A549 treated with ZK216348 at 1 μM for 4 hours (cell line): ENCODE measurements around the gene ANKRD13A. TPM values are rescaled to one million over a fixed set of nuclear protein-coding genes. Genes with fewer than 3 reads are reported as not detected.

ENCODE experiments used
- total RNA-seq: library from RNA; stranded (reverse); fragments of 200-300 nt; extraction: Qiagen RNA extraction; gene quantifications from 5 replicates; pipeline ENCODE4 v1.2.3, GENCODE V29; 2022; ENCODE audit warnings: low read depth

Gene ANKRD13A
- total RNA-seq, result 13.4 to 21.5 TPM (median 18.5 TPM) in 5 replicates

DNA sequence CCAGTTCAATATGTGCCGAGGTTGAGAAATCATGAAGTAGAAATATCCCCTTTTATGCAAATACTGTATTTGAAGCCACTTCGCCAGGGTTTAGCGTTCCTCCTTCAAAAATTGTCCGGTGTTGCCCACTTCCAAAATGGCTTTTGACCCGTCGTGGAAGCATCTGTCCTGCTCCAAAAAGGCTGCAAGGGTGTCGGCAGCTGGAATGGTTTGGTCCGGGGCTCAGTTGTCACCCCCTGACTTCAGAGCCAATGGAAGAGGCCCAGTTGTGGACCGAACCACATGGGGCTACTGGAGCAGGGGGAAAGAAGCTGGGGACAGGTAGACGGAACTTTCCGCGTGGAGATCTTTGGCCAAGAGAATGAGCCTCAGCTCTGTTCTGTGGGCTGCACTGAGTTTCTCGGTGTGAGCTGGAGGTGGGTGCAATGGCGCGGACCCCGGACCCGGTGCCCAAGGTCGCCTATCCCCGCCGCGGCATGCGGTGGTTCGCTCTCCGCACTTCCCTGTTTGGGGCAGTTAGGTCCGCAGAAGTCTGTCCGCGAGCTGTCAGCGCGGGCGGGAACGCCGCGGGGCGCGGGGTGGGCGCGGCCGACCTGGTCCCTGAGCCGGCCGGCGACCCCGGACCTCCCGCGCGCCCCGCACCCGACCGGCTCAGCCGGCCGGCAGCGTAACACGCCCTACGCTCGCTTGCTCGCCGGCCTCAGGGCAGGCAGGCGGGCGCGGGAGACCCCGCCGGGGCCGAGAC is at the start of gene ANKRD13A:
ANKRD13A (plus strand) TSS at position 527 of the 745 bp plus-strand sequence. CDS start 259 bp downstream, outside the sequence.

DNA sequence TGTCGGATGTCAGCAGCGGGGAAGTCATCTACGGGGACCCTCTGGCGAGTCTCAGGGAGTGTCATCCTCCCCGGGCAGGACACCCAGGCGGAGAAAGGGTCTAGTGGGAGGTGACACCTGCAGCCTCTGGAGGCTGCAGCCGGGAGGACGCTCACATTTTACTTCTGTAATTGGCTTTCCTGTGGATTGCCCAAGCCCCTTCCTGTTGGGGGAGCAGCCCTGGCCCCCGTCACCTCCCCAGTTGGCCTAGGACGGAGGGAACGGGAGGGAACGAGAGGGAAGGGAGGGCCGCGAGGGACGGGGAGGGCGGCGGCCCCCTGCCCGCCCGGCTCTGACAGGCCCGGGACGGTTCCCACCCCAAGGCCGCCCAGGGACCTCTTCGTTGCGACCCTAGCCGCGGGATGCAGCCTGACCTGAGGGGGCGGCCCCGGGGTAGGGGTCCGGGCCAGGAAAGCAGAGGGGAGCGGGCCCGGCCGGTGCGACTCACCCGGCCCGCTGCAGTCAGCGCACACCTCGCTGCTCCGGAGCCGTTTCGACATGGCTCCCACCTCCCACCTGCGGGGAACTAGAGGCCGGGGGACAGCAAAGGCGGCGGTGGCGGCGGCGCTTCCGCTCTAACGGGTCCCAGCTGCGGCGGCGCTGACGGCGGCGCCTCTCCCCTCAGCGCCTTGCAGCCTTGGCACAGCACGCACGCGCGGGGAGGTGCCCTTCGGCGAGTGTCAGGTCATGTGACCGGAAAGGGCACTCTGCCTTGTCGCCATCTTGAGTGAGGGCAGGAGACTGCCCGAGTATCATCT is 3.3 kb upstream of the ANKRD13A start, which contains the start of gene GIT2:
GIT2 (minus strand) TSS at position 683 of the 797 bp plus-strand sequence; CDS start at position 539, 144 bp downstream.

GRCh38 chr12:110048242-110049027 is 49.2 kb downstream of the ANKRD13A start, which contains the start of gene C12orf76:
TSS of gene C12orf76 (minus strand) at chr12:110048522. CDS start at chr12:110048495, 27 bp downstream.

Other genes starting within 250 kb of the ANKRD13A start
- 0.07 to 0.18 TPM (median 0.09 TPM) in 5 replicates for gene TRPV4, start 166.0 kb upstream of the ANKRD13A start, total RNA-seq
- gene GLTP, start 118.9 kb upstream of the ANKRD13A start, total RNA-seq, result 17.9 to 22.8 TPM (median 21.2 TPM) in 5 replicates
- gene TCHP, start 99.2 kb upstream of the ANKRD13A start, total RNA-seq, result 16.3 to 20.3 TPM (median 17.8 TPM) in 5 replicates
- gene GIT2, start 3.1 kb upstream of the ANKRD13A start, total RNA-seq, result 16.2 to 23.3 TPM (median 20.5 TPM) in 5 replicates
- gene C12orf76, start 49.1 kb downstream of the ANKRD13A start, total RNA-seq, result 6.0 to 7.9 TPM (median 6.3 TPM) in 5 replicates
- 13.2 to 29.7 TPM (median 20.1 TPM) in 5 replicates for gene IFT81, start 124.9 kb downstream of the ANKRD13A start, total RNA-seq